ENCODE data around the gene CES2. TPM values are rescaled to one million over a fixed set of nuclear protein-coding genes. Genes with fewer than 3 reads are reported as not detected.
A peak's percentile ranks its signal among the peaks of the same experiment; 100 is the strongest.

Gene CES2
- total RNA-seq, 4 donors from 2014 or later: 15.0 to 51.0 (median 26.0) TPM

DNA sequence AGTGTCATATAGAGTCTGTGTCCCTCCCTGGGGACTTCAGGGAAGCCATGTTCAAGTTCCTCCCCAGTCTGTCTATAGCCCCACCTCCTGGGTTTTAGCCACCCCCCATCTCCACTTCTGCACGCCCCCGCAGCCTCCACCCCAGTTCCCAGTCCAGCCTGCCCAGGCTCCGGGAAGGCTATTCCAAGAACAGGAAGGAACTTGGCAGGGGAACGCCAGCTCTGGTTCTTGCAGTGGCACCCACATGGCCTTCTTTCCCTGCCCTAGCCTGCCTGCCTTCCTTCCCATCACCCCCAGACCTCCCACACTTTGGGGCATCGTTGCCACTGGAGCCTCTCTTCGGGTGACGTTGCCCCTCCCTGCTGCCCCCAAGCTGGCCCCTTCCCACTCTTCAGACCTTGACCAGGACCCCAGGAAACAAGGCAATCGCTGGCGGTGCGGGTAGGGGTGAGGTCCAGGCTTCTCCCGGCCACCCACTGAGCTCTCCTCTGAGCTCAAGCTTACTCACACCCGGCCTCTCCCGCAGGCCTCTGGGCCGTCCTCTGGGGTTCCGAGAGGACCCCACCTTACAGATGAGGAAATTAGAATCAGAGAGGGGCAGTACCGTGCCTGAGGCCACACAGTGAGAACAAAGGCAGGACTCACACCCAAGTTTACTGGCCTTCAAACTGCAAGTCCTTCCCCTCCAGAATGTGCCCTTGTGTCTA, 43.8 kb downstream of the CES2 start:
- Histone ChIP-seq H3K36me3 (no peaks in the 10 kb centered on the region), H3K4me3 (no peak overlapping the region), H3K27ac (no peak overlapping the region), H3K9me3 (no peaks in the 10 kb centered on the region), H3K4me1 (no peaks in the 10 kb centered on the region), H3K27me3 (no peaks in the 10 kb centered on the region)
- TF ChIP-seq POLR2A (IDR thresholded peaks at IDR 0.05): no peak
- TF ChIP-seq, protein P1, sequence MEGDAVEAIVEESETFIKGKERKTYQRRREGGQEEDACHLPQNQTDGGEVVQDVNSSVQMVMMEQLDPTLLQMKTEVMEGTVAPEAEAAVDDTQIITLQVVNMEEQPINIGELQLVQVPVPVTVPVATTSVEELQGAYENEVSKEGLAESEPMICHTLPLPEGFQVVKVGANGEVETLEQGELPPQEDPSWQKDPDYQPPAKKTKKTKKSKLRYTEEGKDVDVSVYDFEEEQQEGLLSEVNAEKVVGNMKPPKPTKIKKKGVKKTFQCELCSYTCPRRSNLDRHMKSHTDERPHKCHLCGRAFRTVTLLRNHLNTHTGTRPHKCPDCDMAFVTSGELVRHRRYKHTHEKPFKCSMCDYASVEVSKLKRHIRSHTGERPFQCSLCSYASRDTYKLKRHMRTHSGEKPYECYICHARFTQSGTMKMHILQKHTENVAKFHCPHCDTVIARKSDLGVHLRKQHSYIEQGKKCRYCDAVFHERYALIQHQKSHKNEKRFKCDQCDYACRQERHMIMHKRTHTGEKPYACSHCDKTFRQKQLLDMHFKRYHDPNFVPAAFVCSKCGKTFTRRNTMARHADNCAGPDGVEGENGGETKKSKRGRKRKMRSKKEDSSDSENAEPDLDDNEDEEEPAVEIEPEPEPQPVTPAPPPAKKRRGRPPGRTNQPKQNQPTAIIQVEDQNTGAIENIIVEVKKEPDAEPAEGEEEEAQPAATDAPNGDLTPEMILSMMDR (IDR thresholded peaks at IDR 0.05): no peak
- DNase-seq: peak; percentile 31 to 47
- intact Hi-C loops (cut with DNase I; ENCODE audit: low total_unique reads): loop anchor here (5.0 kb wide), 1 partner anchor 178 kb away; the partner anchor contains the start of genes FBXL8 and TRADD

DNA sequence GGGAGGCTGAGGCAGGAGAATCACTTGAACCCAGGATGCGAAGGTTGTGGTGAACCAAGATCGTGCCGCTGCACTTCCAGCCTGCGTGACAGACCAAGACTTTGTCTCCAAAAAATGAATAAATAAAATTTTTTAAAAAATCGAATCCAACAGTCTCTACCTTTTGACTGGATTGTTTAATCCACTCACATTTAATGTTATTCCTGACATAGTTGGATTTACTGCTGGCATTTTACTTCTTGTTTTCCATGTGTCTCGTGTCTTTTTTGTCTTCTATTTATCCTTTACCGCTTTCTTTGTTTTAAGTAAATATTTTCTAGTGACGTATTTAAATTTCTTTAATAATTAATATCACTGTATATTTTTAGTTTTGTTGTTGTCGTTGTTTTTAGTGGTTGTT, 47.7 kb downstream of the CES2 start:
- no peak for TF ChIP-seq POLR2A (IDR thresholded peaks at IDR 0.05)
- TF ChIP-seq, protein P1 (IDR thresholded peaks at IDR 0.05): no peak
- Histone ChIP-seq H3K36me3 (no peaks in the 10 kb centered on the region), H3K27ac (no peak overlapping the region), H3K4me1 (no peaks in the 10 kb centered on the region), H3K9me3 (no peaks in the 10 kb centered on the region), H3K27me3 (no peaks in the 10 kb centered on the region), H3K4me3 (no peak overlapping the region)
- no peak for DNase-seq
- intact Hi-C loops (cut with DNase I; ENCODE audit: low total_unique reads): no loop called here

DNA sequence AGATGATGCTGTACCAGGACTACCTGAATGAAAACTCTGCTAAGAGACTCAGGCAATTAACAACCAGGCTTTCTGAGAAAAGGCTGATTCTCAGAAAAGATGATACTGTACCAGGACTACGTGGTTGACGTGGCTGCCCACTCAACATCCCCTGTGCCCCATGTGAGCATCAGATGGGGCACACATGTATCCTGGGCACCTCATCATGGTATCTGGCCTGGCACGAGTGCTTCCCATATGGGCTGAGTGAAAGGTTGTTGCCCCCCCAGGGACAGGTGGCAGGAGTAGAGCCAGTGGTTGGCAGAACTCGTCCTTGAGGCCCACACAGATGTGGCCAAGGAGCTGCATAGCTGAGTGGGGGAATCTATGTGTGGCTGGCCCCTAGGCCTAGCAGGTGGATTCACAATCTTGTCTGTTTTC, 49.6 kb downstream of the CES2 start:
- intact Hi-C loops (cut with DNase I; ENCODE audit: low total_unique reads): no loop called here
- no peaks in the 10 kb centered on the region for H3K27me3 ChIP-seq

GRCh38 chr16:66986559-66986958, 51.2 kb downstream of the CES2 start:
- TF ChIP-seq, protein P1 (IDR thresholded peaks at IDR 0.05): no peak
- TF ChIP-seq POLR2A (IDR thresholded peaks at IDR 0.05): no peak
- Histone ChIP-seq H3K27ac (no peak overlapping the region), H3K4me1 (no peaks in the 10 kb centered on the region), H3K9me3 (no peaks in the 10 kb centered on the region), H3K27me3 (no peaks in the 10 kb centered on the region), H3K4me3 (no peak overlapping the region), H3K36me3 (no peaks in the 10 kb centered on the region)
- intact Hi-C loops (cut with DNase I; ENCODE audit: low total_unique reads): no loop called here
- DNase-seq: no peak

More for the DNA sequence above, 49.6 kb downstream of the CES2 start:
- no peaks in the 10 kb centered on the region for H3K36me3 ChIP-seq
- no peak overlapping the region for H3K4me3 ChIP-seq
- no peak for TF ChIP-seq POLR2A (IDR thresholded peaks at IDR 0.05)
- TF ChIP-seq, protein P1 (IDR thresholded peaks at IDR 0.05): no peak
- H3K27ac ChIP-seq: no peak overlapping the region
- H3K9me3 ChIP-seq: no peaks in the 10 kb centered on the region
- no peak for DNase-seq
- H3K4me1 ChIP-seq: no peaks in the 10 kb centered on the region

- TF ChIP-seq, protein P1 (IDR thresholded peaks at IDR 0.05): no peak
- TF ChIP-seq POLR2A (IDR thresholded peaks at IDR 0.05): no peak
- Histone ChIP-seq H3K27ac (no peak within 1 kb of the TSS), H3K4me1 (no peaks in the 10 kb centered on the region)
Measured at GRCh38 chr16:66988197-66988788, 53.0 kb downstream of the CES2 start, which contains the start of gene CES4A. Gene CES4A (plus strand): TSS chr16:66988589. CDS start chr16:66988773, 184 bp downstream.

More at GRCh38 chr16:66988197-66988788, 53.0 kb downstream of the CES2 start, which contains the start of gene CES4A:
- Histone ChIP-seq H3K27me3 (no peaks in the 10 kb centered on the region), H3K36me3 (no peaks in the 10 kb centered on the region), H3K4me3 (no peak within 1 kb of the TSS), H3K9me3 (no peaks in the 10 kb centered on the region)
- DNase-seq: no peak
- intact Hi-C loops (cut with DNase I; ENCODE audit: low total_unique reads): no loop called here
